ENCODE data around the gene FANCC.
A peak's percentile ranks its signal among the peaks of the same experiment; 100 is the strongest.

The FANCC gene

DNA sequence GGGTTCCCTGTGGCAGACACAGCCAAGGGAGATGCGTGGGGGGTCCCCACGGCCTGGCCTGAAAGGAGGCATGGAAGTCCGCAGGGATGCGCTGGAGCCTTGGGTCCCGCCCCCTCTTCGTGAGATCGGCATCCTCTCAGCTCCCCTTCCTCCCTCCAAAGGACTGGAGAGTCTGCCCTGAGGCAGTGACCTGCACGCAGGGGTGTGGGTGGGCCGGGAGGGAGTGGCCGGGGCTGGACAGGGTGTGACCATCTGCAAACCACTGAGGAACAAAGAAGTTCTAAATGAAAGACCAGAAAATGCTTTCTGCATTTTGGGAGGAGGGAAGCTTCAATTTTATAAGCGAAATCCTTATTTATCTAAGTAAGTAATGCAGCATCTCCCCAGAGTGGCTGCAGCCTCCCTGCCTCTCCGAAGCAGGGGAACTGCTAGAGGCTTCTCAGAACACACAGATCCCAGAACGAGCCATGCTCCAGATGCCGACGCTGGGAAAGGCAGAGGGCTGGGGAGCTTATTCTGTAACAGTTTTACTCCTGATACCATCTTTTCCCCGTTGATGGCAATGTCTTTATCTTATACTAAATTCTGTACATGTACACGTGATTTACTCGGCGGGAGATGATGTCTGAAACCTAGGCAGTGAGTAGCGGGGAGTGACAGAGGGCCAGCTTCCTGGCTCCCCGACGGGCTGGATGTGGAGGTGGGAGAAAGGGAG is 221.7 kb downstream of the FANCC start:
- no peak for DNase-seq

DNA sequence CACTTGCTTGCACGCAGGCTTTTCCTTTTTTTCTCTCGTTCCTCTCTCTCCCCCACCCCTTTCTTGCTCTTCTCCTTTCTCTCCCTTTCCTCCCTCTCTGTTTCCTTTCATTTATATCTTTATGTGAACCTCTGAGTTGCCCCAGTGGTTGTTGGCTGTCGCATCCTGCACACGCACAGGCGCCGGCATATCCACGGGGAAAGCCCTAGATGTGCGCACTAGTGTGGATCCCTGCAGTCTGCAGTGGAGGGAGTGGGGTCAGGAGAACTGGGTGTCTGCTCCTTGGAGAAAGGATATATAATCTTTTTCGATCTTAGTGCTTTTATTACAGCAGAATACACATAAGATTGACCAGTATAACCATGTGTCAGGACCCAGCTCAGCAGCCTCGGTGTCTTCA is 223.5 kb downstream of the FANCC start:
- DNase-seq: no peak

DNA sequence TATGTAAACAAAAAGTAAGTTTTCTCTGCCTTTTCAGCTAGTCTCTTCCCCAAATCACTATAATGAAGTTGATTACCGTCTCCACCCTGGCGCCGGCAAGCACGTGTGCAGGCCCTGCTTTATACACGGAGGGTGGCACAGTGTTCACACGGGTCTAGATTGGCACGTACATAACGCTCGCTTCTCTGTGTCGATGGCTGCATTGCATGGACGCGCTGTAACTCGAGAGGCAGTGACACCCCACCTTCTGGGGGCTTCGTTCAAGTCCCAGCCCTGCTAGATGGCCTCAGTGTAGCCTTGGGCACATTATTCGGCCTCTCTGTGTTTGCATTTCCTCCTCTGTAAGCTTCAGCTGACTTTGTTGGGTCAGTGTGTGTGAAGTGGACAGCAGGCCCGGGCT is 223.9 kb downstream of the FANCC start:
- no peak for DNase-seq

DNA sequence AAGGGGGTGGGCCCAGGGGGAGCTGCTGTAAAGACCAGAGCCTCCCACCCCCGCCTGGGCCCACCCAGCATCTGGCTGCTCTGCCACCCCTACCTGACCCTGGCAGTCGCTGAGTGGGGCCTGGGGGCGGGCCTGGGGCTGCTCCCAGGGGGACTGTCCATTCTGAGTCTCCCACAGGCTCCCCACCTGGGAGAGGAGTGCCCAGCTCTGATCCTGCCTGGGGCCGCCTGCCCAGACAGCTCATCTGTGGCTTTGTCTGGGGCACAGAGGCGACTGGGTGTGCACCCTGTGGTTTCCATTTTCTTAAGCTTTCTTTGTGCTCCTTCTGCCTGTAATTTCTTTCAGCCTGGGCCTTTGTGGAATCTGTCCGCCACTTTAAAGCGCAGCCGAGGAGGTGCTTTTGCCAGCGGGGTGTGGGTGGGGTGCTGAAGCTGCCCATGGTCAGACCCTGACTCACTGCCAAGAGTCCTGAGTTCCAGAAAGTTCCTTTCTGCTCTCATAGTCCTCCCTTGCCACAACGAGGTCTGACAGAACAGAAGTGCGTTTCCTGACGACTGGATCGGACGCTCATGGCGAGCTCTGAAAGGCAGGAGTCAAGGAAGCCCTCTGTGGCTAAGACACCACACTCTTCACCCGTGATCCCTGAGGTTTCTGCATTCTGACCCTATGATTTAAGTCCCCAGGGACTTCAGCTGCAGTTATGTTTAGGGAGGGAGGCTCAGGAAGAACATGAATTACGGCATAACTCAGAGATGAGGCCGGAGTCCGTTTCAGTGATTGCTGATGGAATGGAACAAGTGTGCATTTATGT is 225.0 kb downstream of the FANCC start:
- no peak for DNase-seq

DNA sequence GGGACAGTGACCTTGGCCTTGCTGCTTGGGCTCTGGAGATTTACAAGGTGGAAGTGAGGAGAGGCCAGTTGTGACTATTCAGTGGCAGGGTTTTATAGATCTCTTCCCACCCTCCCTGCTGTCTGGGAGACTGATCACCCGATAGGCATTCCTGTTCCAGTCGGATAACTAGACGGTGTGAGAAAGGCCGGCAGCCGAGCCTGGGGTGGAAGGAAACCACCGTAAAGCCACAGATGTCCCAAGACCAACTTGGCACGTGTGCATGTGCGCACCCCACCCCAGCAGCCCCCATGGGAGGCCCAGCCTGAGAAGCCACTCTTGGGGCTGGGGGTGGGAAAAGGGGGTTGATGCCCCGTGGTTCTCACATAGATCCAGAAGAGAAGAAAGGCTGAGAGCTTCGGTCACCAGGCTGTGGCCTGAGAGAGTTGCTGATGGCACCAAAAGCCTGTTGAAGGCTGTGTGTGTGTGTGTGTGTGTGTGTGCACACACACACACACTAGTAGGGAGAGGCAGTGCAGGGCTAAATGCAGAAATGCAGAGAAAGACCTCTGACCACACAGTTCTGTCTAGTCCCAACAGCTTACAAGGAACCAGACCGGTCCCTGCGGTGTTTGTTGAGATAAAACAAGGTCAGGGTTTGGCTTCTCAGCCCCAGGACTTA is 225.8 kb downstream of the FANCC start:
- DNase-seq: no peak

DNA sequence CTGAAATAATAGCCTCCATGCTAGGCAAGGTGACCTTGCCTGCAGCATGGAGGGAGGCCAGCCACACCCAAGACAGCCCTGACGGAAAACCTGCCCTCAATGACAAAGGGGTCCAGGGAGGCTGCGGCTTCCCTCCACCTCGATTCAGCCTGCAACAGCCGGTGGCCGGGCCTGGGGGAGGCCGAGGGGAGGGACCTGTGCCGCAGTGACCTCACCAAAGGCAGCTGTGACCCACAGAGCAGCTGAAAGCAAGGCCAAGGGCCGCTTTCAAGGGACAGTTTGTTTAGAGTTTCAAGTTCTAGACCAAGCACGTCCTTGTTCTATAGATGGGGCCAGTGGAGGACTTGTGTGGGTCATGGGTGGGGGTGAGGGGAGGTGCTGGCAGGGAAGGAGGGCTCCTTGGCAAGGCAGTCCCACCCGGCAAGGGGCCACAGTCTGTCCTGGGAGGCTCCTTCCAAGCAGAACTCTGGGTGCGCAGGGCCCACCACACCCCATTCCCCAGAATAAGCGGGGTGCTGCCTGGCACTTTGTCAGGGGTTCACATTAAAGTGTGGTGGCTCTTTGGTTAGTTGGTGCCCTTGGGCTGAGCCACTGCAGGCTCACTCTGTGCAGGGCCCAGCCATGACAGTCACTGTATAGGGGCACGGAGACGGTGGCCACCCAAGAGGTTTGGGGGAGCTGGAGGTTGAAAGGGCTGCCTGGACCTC is 226.5 kb downstream of the FANCC start:
- DNase-seq: no peak

DNA sequence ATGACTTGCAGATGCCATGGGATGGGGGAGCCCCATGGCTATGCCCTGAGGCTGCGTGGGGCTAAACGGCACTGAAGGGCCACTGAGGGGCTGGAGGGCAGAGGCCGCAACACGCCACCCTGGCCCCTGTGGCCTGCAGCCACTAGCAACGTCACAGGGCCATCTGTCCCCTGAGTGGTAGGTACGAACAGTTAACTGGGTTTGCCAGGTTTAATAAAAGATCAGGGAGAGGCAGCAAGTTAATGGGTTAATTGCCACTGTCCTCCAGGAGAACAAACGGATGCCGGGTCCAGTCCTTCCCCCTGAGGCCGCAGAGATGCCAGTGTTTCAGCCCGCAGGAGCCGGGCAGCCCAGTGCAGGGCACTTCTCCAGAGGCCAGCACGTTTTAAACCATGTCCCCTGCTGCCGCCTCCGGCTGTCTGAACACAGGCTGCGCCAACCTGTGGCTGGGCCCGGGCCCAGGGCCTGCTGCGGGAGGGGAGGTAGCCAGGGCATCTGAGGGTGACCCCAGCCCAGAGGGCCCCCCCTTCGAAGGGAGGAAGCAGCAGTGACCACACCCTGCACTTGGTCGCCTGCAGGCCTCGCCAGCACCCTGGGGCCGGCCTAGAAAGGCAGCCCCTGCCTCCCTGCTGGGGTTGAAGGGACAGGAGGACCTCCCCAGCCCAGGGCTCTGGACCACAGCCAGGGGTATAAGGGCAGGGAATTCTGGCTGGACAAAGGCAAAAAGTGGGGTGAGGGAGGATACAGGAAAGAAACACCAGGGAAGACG is 227.3 kb downstream of the FANCC start:
- no peak for DNase-seq

DNA sequence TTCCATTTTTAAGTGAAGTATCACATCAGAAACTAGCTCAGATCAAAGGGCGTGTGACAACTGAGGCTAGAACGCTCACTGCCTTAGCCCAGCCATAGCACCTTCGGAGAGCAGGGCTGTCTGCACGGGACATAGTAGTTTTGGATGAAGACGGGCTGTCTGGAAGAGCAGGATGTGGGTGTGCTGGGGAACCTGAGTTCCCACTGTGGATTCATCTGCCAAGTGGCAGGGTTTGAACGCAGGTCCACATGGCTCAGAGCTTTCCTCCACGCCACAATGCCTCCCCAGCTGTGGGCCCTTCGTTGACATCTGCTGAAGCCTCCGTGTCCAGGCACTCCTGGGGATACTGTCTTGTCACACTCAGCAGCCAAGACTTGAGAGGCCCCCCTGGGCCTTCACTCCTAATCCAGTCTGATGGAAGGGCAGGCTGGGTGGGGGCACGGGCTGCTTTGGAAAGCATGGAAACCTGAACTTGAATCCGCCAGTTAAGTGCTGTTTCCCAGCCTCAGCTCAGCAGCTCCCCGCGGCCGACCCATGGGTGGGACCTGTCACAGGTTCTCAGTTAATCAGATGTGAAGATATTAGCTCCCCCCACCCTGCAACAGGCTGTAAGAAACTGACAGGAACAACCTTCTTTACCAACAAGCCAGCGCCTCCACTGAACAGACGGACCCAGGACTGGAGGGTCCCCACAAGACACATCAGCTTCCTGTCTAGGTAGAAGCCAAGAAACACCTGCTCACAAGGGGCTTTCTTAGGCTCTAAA is 228.1 kb downstream of the FANCC start:
- no peak for DNase-seq

DNA sequence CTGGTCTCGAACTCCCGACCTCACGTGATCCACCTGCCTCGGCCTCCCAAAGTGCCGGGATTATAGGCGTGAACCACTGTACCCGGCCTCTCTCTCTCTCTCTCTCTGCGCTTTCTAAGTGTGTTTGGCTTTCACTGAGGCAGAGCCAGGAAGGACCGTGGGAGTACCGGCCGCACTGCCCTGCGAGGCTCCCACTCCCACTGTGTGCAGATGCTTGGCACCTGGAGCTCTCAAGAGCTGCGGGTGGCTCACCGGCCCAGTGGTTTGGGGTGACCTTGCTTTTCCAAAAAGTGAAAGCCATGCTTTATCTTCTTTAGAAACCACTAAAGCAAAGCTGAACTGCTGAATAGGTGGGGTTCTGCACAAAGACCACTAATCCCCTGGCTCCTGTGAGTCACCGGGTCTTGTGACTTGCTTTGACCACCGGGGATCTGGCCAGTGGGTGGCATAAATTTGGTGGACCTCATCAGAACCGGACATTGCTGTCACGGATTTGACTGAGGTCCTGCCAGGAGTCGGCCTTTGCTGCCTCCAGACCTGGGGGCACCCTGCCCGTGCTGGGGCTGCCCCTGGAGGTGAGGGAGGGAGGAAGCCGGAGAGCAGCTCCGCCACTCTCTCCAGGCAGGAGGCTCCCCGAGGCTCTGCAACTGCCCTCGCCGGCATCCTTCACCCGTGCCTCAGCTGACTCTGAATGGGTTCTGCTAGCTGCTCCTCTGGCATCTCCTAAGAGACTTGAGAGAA is 228.9 kb downstream of the FANCC start:
- DNase-seq: no peak

DNA sequence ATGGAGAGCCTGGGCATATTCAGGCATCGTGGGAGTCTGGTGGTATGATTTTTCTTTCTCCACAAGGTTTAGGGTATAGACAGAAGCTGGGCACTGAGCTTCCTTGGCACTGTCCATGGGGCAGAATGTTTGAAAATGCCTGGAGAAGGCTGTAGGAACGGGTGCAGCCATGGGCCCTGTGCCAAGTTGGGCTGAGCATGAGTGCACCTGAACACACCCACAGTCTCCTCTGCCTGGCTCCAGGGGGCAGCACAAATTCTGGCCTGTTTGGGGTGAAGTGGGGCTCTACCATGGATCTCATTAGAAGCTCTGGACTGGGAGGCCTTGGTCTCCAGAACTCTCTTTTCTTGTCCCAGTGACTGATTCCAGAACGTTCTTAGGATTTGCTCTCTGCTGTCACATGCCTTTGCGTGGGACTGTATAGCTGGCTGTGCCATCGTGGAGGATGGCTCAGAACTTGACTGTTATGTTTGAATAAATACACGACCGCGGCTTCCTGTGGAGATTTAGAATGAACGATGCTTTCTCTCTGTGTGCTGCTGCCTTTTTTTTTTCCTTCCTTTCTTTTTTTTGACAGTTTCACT is 229.8 kb downstream of the FANCC start:
- DNase-seq: no peak

DNA sequence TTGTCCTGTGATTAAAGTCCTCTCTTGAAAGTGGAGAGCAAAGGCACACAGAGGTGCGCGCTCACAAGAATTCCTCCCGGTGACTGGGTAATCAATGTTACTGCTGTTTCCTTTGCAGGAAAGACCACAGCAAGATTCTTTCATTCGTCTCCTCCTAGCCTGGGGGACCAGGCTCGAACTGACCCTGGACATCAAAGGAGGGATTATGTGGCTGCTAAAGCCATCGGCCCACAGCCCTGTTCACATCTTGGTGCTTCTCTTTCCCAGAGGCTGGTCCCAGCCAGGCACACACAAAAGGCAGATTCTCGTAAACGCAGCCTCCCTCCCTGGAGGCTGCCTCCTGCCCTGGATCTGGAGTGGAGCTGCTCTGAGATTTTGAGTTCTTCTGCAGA is 230.9 kb downstream of the FANCC start:
- DNase-seq: peak; percentile 49

DNA sequence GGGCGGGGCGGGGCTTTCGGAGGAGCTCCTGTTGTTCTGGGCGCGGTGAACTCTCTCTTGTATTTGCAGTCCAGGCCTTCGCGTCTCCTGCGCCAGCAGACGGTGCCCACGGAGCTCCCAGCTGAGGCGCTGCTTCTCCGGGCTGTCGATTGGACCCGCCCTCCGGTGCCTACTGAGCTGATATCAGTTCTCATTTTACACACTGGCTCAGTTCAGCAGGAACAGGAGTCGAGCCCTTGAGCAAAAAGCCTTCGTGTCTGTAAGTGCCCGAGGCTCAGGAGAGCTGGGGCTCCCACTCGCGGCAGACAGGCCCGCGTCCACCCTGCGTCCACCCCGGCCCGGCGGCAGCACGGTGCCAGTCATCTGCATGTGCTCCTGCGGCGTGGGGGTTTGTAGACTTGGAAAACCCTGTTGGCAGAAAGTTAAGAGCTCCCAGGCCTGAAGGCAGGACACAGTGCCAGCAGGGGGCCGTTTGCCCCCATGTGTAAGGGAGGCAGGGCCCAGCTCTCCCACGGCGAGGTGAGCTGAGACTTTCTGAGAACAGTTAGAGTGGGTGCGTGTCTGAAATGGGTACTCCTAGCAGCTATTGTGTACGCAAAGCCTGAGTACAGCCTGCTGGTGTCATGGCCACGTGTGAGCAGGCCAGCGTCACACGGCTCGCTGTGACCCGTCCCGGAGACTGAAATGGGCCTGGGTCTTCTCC is 231.5 kb downstream of the FANCC start:
- DNase-seq: no peak

DNA sequence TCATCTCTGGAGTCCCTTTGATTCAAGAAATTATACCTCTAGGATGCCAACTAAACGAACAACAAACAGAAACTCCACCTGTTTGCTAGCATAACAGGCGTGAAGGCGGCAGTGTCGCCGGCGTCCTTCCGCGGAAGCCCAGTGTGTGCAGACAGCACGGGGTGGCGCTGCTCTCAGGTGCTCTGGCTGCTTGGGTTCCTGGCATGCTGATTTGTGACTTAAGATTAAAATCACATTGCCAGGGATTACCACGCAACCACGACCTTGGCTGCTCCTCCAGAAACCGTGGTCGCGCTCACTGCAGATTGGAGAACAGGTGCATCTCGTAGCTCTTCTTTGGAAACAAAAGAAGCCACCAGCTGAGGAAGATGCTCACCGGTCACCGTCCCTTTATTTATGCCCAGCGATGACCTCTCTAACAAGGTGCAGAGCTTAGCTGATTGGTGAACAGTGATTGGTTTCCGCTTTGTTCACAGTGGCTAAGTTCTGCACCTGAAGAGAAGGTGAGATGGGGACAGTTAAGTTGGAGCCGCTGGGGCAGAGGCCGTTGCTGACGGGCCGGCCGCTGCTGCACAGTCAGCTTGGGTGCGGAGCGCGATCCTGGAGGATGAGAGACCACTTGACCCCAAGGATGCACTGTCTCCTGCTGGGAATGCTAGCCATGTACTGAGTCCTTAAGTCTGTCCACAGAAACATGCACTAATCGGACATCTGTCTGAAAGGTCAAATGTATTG is 232.3 kb downstream of the FANCC start:
- no peak for DNase-seq

DNA sequence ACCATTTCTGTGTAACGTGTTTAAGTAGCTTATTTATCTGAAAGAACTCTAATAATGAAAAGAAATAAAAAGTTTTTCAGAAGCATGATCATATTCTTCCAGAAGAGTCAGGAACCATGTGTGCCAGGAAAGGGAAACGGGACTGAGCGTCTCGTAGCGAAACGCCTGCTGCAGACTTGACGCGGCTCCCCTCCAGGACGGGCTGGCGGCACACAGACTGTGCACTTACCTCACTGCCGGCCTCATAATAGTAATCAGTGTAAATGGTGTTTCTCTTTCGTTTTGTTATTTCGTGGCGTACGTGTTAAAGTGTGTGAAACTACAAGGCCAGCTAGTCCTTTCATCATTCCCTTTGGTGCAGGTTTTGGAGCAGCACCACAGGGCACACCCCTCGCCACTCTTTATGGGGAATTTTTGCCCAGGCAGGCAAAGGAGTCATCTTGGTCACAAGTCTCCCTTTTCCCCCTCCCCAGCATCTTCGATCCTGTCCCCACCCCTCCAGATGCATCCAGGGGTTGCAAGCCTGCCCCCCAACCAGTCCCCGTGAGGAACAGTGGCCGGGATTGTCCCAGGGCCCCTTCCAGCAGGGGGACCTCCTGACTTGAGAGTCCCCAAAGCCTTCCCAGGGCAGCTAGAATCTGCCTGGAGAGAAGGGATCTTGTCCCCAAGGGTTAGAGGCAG is 233.1 kb downstream of the FANCC start:
- DNase-seq: no peak

DNA sequence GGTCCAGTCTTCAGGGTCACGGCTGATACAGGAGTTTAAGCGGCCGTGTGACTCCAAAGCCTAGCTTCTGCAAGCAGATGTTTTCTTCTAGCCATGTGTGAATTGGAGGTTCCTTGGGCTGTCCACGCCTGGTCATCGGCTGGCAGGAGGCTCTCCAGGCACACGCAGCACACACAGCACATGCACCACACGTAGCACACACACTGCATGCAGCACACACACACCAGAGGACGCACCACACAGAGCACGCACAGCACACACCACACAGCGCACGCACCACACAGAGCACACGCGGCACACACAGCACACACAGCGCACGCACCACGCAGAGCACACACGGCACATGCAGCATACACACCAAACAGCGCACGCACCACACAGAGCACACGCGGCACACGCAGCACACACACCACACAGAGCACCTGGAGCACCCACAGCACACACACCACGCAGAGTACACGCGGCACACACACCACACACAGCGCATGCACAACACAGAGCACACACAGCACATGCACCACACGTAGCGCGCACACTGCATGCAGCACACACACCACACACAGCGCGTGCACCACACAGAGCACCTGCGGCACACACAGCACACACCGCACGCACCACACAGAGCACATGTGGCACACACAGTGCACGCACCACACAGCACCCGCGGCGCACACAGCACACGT is 234.3 kb downstream of the FANCC start:
- no peak for DNase-seq

DNA sequence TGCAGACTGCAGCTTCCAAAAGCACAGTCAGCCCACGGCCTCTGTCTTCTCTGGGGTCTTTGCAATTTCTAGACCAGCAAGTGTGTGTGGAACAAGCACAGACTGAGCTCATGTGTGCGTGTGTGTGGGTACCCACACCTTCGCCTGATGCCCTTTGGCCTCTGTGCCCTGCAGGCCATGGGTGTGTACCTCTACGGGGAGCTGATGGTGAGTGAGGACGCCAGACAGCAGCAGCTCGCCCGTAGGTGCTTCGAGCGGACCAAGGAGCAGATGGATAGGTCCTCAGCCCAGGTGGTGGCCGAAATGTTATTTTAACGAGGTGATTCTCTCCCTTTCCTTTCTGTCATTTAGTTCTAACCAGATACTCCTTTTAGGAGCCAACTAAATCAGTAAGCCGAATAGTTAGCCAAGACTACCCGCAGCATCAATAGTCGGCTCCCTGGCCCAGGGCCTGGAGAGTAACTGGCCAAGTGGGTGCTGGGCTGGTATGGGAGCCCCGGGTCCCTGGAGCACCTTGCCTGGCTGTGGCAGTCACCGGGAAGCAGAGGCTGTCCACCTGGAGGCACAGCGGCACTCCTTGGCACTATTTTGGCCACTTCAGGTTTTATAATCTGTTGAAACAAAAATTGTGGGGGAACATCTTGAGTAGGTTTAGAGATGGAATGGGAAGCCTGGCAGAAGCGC is 235.0 kb downstream of the FANCC start:
- no peak for DNase-seq

DNA sequence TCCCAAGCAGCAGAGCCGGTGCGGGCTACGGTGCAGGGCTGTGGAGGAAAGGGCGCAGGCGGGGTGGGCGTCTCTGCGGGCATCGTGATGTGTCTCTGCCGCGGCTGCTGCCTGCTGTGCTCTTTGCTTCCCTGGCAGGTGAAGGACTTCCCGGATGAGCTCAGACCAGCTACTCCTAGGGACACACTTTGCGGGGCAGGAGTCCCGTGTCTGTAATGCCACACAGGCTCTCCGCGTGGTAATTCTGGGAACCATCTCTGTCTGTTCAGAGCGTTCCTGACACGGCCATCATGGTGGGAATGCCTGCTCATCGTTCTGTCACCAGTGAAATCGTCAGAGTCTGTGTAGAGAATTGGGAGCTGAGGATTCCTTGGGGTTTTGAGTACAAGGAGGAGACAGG is 235.5 kb downstream of the FANCC start:
- no peak for DNase-seq
